ENCODE measurements around the gene GRIK4. TPM values are rescaled to one million over a fixed set of nuclear protein-coding genes. Genes with fewer than 3 reads are reported as not detected.
"Not testable (repeated sequence)": the region's sequence is repeated elsewhere in the genome, so short reads cannot be mapped to it uniquely, and the experiment has no call there.

The GRIK4 gene
- total RNA-seq, 1 donor from 2014 or later, result 4.5 TPM

- H3K36me3 Mint-ChIP-seq (ENCODE audit: low read depth, unreplicated experiment), result peaks cover 12% of the 10 kb centered on the region
- H3K4me1 Mint-ChIP-seq (ENCODE audit: unreplicated experiment), result peaks cover 45% of the 10 kb centered on the region
- H3K27me3 Mint-ChIP-seq (ENCODE audit: unreplicated experiment), result peaks cover 11% of the 10 kb centered on the region
- no peak overlapping the region for H3K27ac Mint-ChIP-seq (ENCODE audit: unreplicated experiment)
- DNase-seq (ENCODE audit: low spot score), result no peak
- peaks cover 10% of the 10 kb centered on the region for H3K9me3 Mint-ChIP-seq (ENCODE audit: unreplicated experiment)
- H3K4me3 Mint-ChIP-seq (ENCODE audit: unreplicated experiment), result no peak overlapping the region
- no peak for TF ChIP-seq CTCF (IDR thresholded peaks at IDR 0.05; ENCODE audit: unreplicated experiment)
Observed at GRCh38 chr11:120613264-120614226, 102.0 kb downstream of the GRIK4 start.

GRCh38 chr11:120615391-120615790 is 103.8 kb downstream of the GRIK4 start:
- Mint-ChIP-seq H3K9me3 (ENCODE audit: unreplicated experiment) (peaks cover 10% of the 10 kb centered on the region), H3K4me1 (ENCODE audit: unreplicated experiment) (peaks cover 37% of the 10 kb centered on the region), H3K27me3 (ENCODE audit: unreplicated experiment) (peaks cover 11% of the 10 kb centered on the region)

GRCh38 chr11:120618399-120618798 is 106.9 kb downstream of the GRIK4 start:
- Mint-ChIP-seq H3K27ac (ENCODE audit: unreplicated experiment) (no peak overlapping the region), H3K4me1 (ENCODE audit: unreplicated experiment) (peaks cover 12% of the 10 kb centered on the region), H3K4me3 (ENCODE audit: unreplicated experiment) (no peak overlapping the region), H3K9me3 (ENCODE audit: unreplicated experiment) (peaks cover 10% of the 10 kb centered on the region), H3K27me3 (ENCODE audit: unreplicated experiment) (peaks cover 10% of the 10 kb centered on the region), H3K36me3 (ENCODE audit: low read depth, unreplicated experiment) (peaks cover 23% of the 10 kb centered on the region)
- no peak for TF ChIP-seq CTCF (IDR thresholded peaks at IDR 0.05; ENCODE audit: unreplicated experiment)
- DNase-seq (ENCODE audit: low spot score), result no peak

More at GRCh38 chr11:120615391-120615790, 103.8 kb downstream of the GRIK4 start:
- no peak for DNase-seq (ENCODE audit: low spot score)
- no peak overlapping the region for H3K27ac Mint-ChIP-seq (ENCODE audit: unreplicated experiment)
- no peak for TF ChIP-seq CTCF (IDR thresholded peaks at IDR 0.05; ENCODE audit: unreplicated experiment)
- no peak overlapping the region for H3K4me3 Mint-ChIP-seq (ENCODE audit: unreplicated experiment)
- H3K36me3 Mint-ChIP-seq (ENCODE audit: low read depth, unreplicated experiment), result peaks cover 23% of the 10 kb centered on the region

GRCh38 chr11:120622189-120622875 is 110.8 kb downstream of the GRIK4 start:
- DNase-seq (ENCODE audit: low spot score), result no peak
- peaks cover 10% of the 10 kb centered on the region for H3K9me3 Mint-ChIP-seq (ENCODE audit: unreplicated experiment)
- H3K4me3 Mint-ChIP-seq (ENCODE audit: unreplicated experiment), result no peak overlapping the region
- H3K36me3 Mint-ChIP-seq (ENCODE audit: low read depth, unreplicated experiment), result peaks cover 23% of the 10 kb centered on the region
- H3K27me3 Mint-ChIP-seq (ENCODE audit: unreplicated experiment), result peaks cover 10% of the 10 kb centered on the region
- peak overlapping the region; percentile 16 for H3K27ac Mint-ChIP-seq (ENCODE audit: unreplicated experiment)
- peaks cover 5% of the 10 kb centered on the region for H3K4me1 Mint-ChIP-seq (ENCODE audit: unreplicated experiment)
- TF ChIP-seq CTCF (IDR thresholded peaks at IDR 0.05; ENCODE audit: unreplicated experiment), result peak; percentile 19

GRCh38 chr11:120624992-120625391 is 113.4 kb downstream of the GRIK4 start:
- H3K4me1 Mint-ChIP-seq (ENCODE audit: unreplicated experiment), result peaks cover 10% of the 10 kb centered on the region
- not testable (repeated sequence) for DNase-seq (ENCODE audit: low spot score); H3K4me3 Mint-ChIP-seq (ENCODE audit: unreplicated experiment); H3K27me3 Mint-ChIP-seq (ENCODE audit: unreplicated experiment); H3K36me3 Mint-ChIP-seq (ENCODE audit: low read depth, unreplicated experiment); H3K27ac Mint-ChIP-seq (ENCODE audit: unreplicated experiment); H3K9me3 Mint-ChIP-seq (ENCODE audit: unreplicated experiment)
